ENCODE measurements around the gene MARK4. TPM values are rescaled to one million over a fixed set of nuclear protein-coding genes. Genes with fewer than 3 reads are reported as not detected.
A peak's percentile ranks its signal among the peaks of the same experiment; 100 is the strongest.

MARK4 gene
- total RNA-seq, 2 experiments from 2014 or later = 18.1 to 19.8 TPM

- DNase-seq (no peak), ATAC-seq (ENCODE audit: poor library complexity) (no peak)
- H3K9me3 Mint-ChIP-seq = no peaks in the 10 kb centered on the region
- no peak overlapping the region for H3K27ac Mint-ChIP-seq
- peaks cover 30% of the 10 kb centered on the region for H3K36me3 Mint-ChIP-seq (ENCODE audit: low read depth)
- TF ChIP-seq, protein P1, sequence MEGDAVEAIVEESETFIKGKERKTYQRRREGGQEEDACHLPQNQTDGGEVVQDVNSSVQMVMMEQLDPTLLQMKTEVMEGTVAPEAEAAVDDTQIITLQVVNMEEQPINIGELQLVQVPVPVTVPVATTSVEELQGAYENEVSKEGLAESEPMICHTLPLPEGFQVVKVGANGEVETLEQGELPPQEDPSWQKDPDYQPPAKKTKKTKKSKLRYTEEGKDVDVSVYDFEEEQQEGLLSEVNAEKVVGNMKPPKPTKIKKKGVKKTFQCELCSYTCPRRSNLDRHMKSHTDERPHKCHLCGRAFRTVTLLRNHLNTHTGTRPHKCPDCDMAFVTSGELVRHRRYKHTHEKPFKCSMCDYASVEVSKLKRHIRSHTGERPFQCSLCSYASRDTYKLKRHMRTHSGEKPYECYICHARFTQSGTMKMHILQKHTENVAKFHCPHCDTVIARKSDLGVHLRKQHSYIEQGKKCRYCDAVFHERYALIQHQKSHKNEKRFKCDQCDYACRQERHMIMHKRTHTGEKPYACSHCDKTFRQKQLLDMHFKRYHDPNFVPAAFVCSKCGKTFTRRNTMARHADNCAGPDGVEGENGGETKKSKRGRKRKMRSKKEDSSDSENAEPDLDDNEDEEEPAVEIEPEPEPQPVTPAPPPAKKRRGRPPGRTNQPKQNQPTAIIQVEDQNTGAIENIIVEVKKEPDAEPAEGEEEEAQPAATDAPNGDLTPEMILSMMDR (IDR thresholded peaks at IDR 0.05) = no peak
- H3K4me1 ChIP-seq (ENCODE audit: insufficient read depth, low read length) = no peaks in the 10 kb centered on the region
- H3K4me3 Mint-ChIP-seq = no peak overlapping the region
- H3K4me1 Mint-ChIP-seq (ENCODE audit: low read depth) = no peaks in the 10 kb centered on the region
- peaks cover 0 to 6% of the 10 kb centered on the region in 2 experiments for H3K9me3 ChIP-seq (ENCODE audit: control insufficient read depth in 1 of 2, insufficient read depth in 1 of 2, low read length in 2 of 2)
- ChIA-PET POLR2A (no interaction called here), CTCF (interaction anchor here (1.0 kb wide), 1 partner anchor 133 kb away, joined by 3 read pairs; no protein-coding TSS in a partner anchor)
- no peaks in the 10 kb centered on the region for H3K27me3 ChIP-seq (ENCODE audit: control insufficient read depth in 1 of 2, insufficient read depth in 2 of 2, low read length in 2 of 2)
- H3K36me3 ChIP-seq (ENCODE audit: insufficient read depth, low read length) = peaks cover 22% of the 10 kb centered on the region
- no peak overlapping the region for H3K27ac ChIP-seq (ENCODE audit: low read depth in 1 of 2, low read length in 2 of 2)
- intact Hi-C loops (cut with DNase I, micrococcal nuclease) = no loop called here
- H3K4me3 ChIP-seq (ENCODE audit: low read length) = no peak overlapping the region
- H3K27me3 Mint-ChIP-seq = no peaks in the 10 kb centered on the region
These were observed 101.4 kb downstream of the MARK4 start for GRCh38 chr19:45352471-45352870.

GRCh38 chr19:45352914-45353796, 102.1 kb downstream of the MARK4 start:
- Histone ChIP-seq H3K27me3 (ENCODE audit: control insufficient read depth in 1 of 2, insufficient read depth in 2 of 2, low read length in 2 of 2) (no peaks in the 10 kb centered on the region), H3K4me3 (ENCODE audit: low read length) (no peak overlapping the region), H3K27ac (ENCODE audit: low read depth in 1 of 2, low read length in 2 of 2) (no peak overlapping the region), H3K36me3 (ENCODE audit: insufficient read depth, low read length) (peaks cover 22% of the 10 kb centered on the region), H3K9me3 (ENCODE audit: control insufficient read depth in 1 of 2, insufficient read depth in 1 of 2, low read length in 2 of 2) (peaks cover 0 to 6% of the 10 kb centered on the region in 2 experiments), H3K4me1 (ENCODE audit: insufficient read depth, low read length) (no peaks in the 10 kb centered on the region)
- H3K4me3 Mint-ChIP-seq = no peak overlapping the region
- DNase-seq (peak in 1 of 14 experiments; percentile 13), ATAC-seq (ENCODE audit: poor library complexity) (no peak)
- ChIA-PET POLR2A (no interaction called here), CTCF (no interaction called here)
- TF ChIP-seq, protein P1 (IDR thresholded peaks at IDR 0.05) = no peak
- H3K27me3 Mint-ChIP-seq = no peaks in the 10 kb centered on the region
- no peaks in the 10 kb centered on the region for H3K4me1 Mint-ChIP-seq (ENCODE audit: low read depth)
- H3K9me3 Mint-ChIP-seq = no peaks in the 10 kb centered on the region
- peaks cover 35% of the 10 kb centered on the region for H3K36me3 Mint-ChIP-seq (ENCODE audit: low read depth)
- intact Hi-C loops (cut with DNase I, micrococcal nuclease) = no loop called here
- H3K27ac Mint-ChIP-seq = no peak overlapping the region

- H3K27me3 ChIP-seq (ENCODE audit: control insufficient read depth in 1 of 2, insufficient read depth in 2 of 2, low read length in 2 of 2) = no peaks in the 10 kb centered on the region
- ATAC-seq (ENCODE audit: poor library complexity) (no peak), DNase-seq (no peak)
- ChIA-PET POLR2A (no interaction called here), CTCF (no interaction called here)
- no peak overlapping the region for H3K27ac Mint-ChIP-seq
- no peak overlapping the region for H3K4me3 ChIP-seq (ENCODE audit: low read length)
- intact Hi-C loops (cut with DNase I, micrococcal nuclease) = no loop called here
- TF ChIP-seq, protein P1 (IDR thresholded peaks at IDR 0.05) = no peak
- no peaks in the 10 kb centered on the region for H3K4me1 ChIP-seq (ENCODE audit: insufficient read depth, low read length)
- H3K27ac ChIP-seq (ENCODE audit: low read depth in 1 of 2, low read length in 2 of 2) = no peak overlapping the region
- peaks cover 45% of the 10 kb centered on the region for H3K36me3 Mint-ChIP-seq (ENCODE audit: low read depth)
- H3K9me3 Mint-ChIP-seq = no peaks in the 10 kb centered on the region
- no peaks in the 10 kb centered on the region for H3K4me1 Mint-ChIP-seq (ENCODE audit: low read depth)
- H3K4me3 Mint-ChIP-seq = no peak overlapping the region
- H3K36me3 ChIP-seq (ENCODE audit: insufficient read depth, low read length) = peaks cover 27% of the 10 kb centered on the region
- no peaks in the 10 kb centered on the region for H3K27me3 Mint-ChIP-seq
- peaks cover 0 to 6% of the 10 kb centered on the region in 2 experiments for H3K9me3 ChIP-seq (ENCODE audit: control insufficient read depth in 1 of 2, insufficient read depth in 1 of 2, low read length in 2 of 2)
These were observed 103.3 kb downstream of the MARK4 start for GRCh38 chr19:45354241-45354842.

Other genes starting within 250 kb of the MARK4 start
- 10 to 100 TPM; 91.6 to 92.5 TPM for gene RELB, start 249.8 kb upstream of the MARK4 start, total RNA-seq
- 100 to 1,000 TPM; 152 to 154 TPM for gene CLASRP, start 212.2 kb upstream of the MARK4 start, total RNA-seq
- 1 to 10 TPM; 2.0 to 2.4 TPM for gene ZNF296, start 174.8 kb upstream of the MARK4 start, total RNA-seq
- gene GEMIN7, start 172.0 kb upstream of the MARK4 start, total RNA-seq = 1 to 10 TPM; 4.0 to 4.8 TPM
- gene PPP1R37, start 158.1 kb upstream of the MARK4 start, total RNA-seq = 10 to 100 TPM; 17.2 to 19.6 TPM
- gene NKPD1, start 90.3 kb upstream of the MARK4 start, total RNA-seq = under 1 TPM; 0.73 to 0.91 TPM
- gene TRAPPC6A, start 73.0 kb upstream of the MARK4 start, total RNA-seq = 10 to 100 TPM; 32.0 to 38.8 TPM
- gene BLOC1S3, start 72.5 kb upstream of the MARK4 start, total RNA-seq = 10 to 100 TPM; 14.7 to 18.8 TPM
- gene EXOC3L2, start 5.9 kb upstream of the MARK4 start, total RNA-seq = not detected
- not detected for gene CKM, start 71.6 kb downstream of the MARK4 start, total RNA-seq
- gene KLC3, start 89.5 kb downstream of the MARK4 start, total RNA-seq = not detected
- gene ERCC2, start 119.3 kb downstream of the MARK4 start, total RNA-seq = 1 to 10 TPM; 8.7 to 9.6 TPM
- gene PPP1R13L, start 153.8 kb downstream of the MARK4 start, total RNA-seq = 1 to 10 TPM; 1.5 to 3.7 TPM
- gene POLR1G, start 155.4 kb downstream of the MARK4 start, total RNA-seq = under 1 TPM; 0.16 to 0.28 TPM
- gene ERCC1, start 172.6 kb downstream of the MARK4 start, total RNA-seq = 10 to 100 TPM; 32.5 to 32.6 TPM
- gene FOSB, start 216.7 kb downstream of the MARK4 start, total RNA-seq = 100 to 1,000 TPM; 422 to 424 TPM
- gene RTN2, start 245.8 kb downstream of the MARK4 start, total RNA-seq = under 1 TPM; 0.60 to 0.70 TPM
- 1 to 10 TPM; 3.3 to 3.5 TPM for gene PPM1N, start 247.2 kb downstream of the MARK4 start, total RNA-seq

Data from CD4-positive, alpha-beta T cell (primary cell).